HepG2 (cell line): ENCODE results near the gene DTNB. TPM values are rescaled to one million over a fixed set of nuclear protein-coding genes. Genes with fewer than 3 reads are reported as not detected.

ENCODE experiments used
- ATAC-seq: fragments of 200-7000 bp; cut with Tn5 transposase; 3 replicates; pipeline ENCODE4 v1.9.1; 2020; ENCODE audit warnings: mild to moderate bottlenecking, moderate library complexity
- BruUV-seq: library from RNA; stranded (reverse); fragments of 400-500 nt; replicated peaks from 2 replicates; lab custom pipeline; 2021; lab: Mats Ljungman, UMichigan
- CTCF ChIA-PET: fragments of 300-600 bp; formaldehyde crosslinking; extraction: SDS; loops from one replicate; lab custom pipeline; 2021; ENCODE audit warnings: low total read pairs, inconsistent platforms, low intra/inter-chr PET ratio; lab: Yijun Ruan, JAX
- POLR2A ChIA-PET: fragments of 350-600 bp; sonication (Branson Sonifier 250); formaldehyde crosslinking; loops from one replicate; lab custom pipeline; 2020; ENCODE audit warnings: antibody characterized with exemption, inconsistent platforms; lab: Yijun Ruan, JAX
- DNase-seq: peaks from one replicate; pipeline ENCODE4 v3.0.0-alpha.2; 2015; ENCODE audit warnings: low spot score
- FAIRE-seq: peaks from 3 replicates; lab custom pipeline; 2011; peaks lifted over from hg19 to GRCh38; lab: Jason Lieb, UNC
- H2AFZ ChIP-seq: one replicate; pipeline ENCODE4 v1.6.1; 2011; ENCODE audit warnings: low read length, inconsistent platforms
- H3K27ac ChIP-seq: fragments of 300-600 bp; 3 replicates; pipeline ENCODE4 v1.8.0; 2011; ENCODE audit warnings: mixed run types, mild to moderate bottlenecking, mixed read lengths, low read length, inconsistent platforms; ENCODE audit not compliant: insufficient read depth; ENCODE audit errors: extremely low read length
- H3K27me3 ChIP-seq, 2 experiments: fragments of 200-600 bp in 1 of 2; 2 replicates in 1 of 2; 3 replicates in 1 of 2; pipeline versions ENCODE4 v1.6.0 to v1.8.0; 2011; ENCODE audit warnings: low read length in 2 of 2, mild to moderate bottlenecking in 2 of 2, moderate library complexity in 2 of 2, inconsistent platforms in 1 of 2; ENCODE audit not compliant: insufficient read depth in 2 of 2, control insufficient read depth in 1 of 2
- H3K36me3 ChIP-seq, 2 experiments: fragments of 200-600 bp in 1 of 2; replicated peaks in 1 of 2; 2 replicates in 1 of 2; 3 replicates in 1 of 2; pipeline versions ENCODE4 v1.5.1 to v1.8.0; 2011; ENCODE audit warnings: low read length in 2 of 2, inconsistent platforms in 1 of 2; ENCODE audit not compliant: insufficient read depth in 2 of 2, control insufficient read depth in 1 of 2
- H3K4me1 ChIP-seq: 2 replicates; pipeline ENCODE4 v1.5.1; 2012; ENCODE audit warnings: low read length, inconsistent platforms; ENCODE audit not compliant: insufficient read depth
- H3K4me2 ChIP-seq: 2 replicates; pipeline ENCODE4 v1.6.0; 2011; ENCODE audit warnings: low read depth, low read length, inconsistent platforms
- H3K4me3 ChIP-seq, 3 experiments: fragments of 200-600 bp in 1 of 3; sonication (generic), shearing (Covaris generic) in 1 of 3; replicated peaks in 1 of 3; 2 replicates each; pipeline ENCODE4 v1.5.1; 2011 to 2016; ENCODE audit warnings: low read length in 3 of 3, inconsistent platforms in 2 of 3, low read depth in 2 of 3, mild to moderate bottlenecking in 2 of 3, control low read depth in 1 of 3, mixed read lengths in 1 of 3; ENCODE audit not compliant: insufficient read depth in 1 of 3
- H3K79me2 ChIP-seq: one replicate; pipeline ENCODE4 v1.6.1; 2011; ENCODE audit warnings: low read length, inconsistent platforms; ENCODE audit not compliant: insufficient read depth
- H3K9ac ChIP-seq: 2 replicates; pipeline ENCODE4 v1.6.0; 2011; ENCODE audit warnings: mild to moderate bottlenecking, low read depth, low read length, inconsistent platforms; ENCODE audit not compliant: insufficient read depth
- H3K9me3 ChIP-seq: 2 replicates; pipeline ENCODE4 v1.5.1; 2012; ENCODE audit warnings: mild to moderate bottlenecking, low read length
- H4K20me1 ChIP-seq: 2 replicates; pipeline ENCODE4 v1.6.0; 2011; ENCODE audit warnings: inconsistent platforms, mild to moderate bottlenecking, low read length, moderate library complexity; ENCODE audit not compliant: insufficient read depth
- CEBPG ChIP-seq: IDR thresholded peaks from 2 replicates; pipeline ENCODE4 v1.6.1; 2016
- GMEB1 ChIP-seq: sonication (generic); formaldehyde crosslinking; IDR thresholded peaks from 2 replicates; pipeline ENCODE4 v1.5.1; 2020; ENCODE audit warnings: missing genetic modification reagents, mild to moderate bottlenecking, borderline replicate concordance
- GTF3A ChIP-seq: sonication (generic); formaldehyde crosslinking; conservative IDR thresholded peaks from 2 replicates; pipeline ENCODE4 v1.4.0; 2020; ENCODE audit warnings: mild to moderate bottlenecking, missing genetic modification reagents
- IRF2 ChIP-seq: IDR thresholded peaks from 2 replicates; pipeline ENCODE4 v1.6.1; 2018; ENCODE audit warnings: missing genetic modification reagents, missing compliant biosample characterization
- MLXIP ChIP-seq: sonication (generic); formaldehyde crosslinking; IDR thresholded peaks from 2 replicates; pipeline ENCODE4 v1.9.0; 2021; ENCODE audit warnings: missing genetic modification reagents, borderline replicate concordance
- NCOR1 ChIP-seq: fragments of 200-600 bp; sonication (generic); IDR thresholded peaks from 2 replicates; pipeline ENCODE4 v1.7.0; 2017; ENCODE audit warnings: antibody characterized with exemption, low read length, borderline replicate concordance
- NR2C2 ChIP-seq: sonication (generic); formaldehyde crosslinking; IDR thresholded peaks from 2 replicates; pipeline ENCODE4 v1.4.0; 2020; ENCODE audit warnings: missing genetic modification reagents, mild to moderate bottlenecking, moderate library complexity, borderline replicate concordance
- PHF5A ChIP-seq: IDR thresholded peaks from one replicate; pipeline ENCODE4 v1.6.1; 2018; ENCODE audit warnings: low read depth, missing genetic modification reagents; ENCODE audit not compliant: unreplicated experiment
- PITX1 ChIP-seq: sonication (generic); formaldehyde crosslinking; IDR thresholded peaks from 2 replicates; pipeline ENCODE4 v1.5.1; 2020; ENCODE audit warnings: mild to moderate bottlenecking, missing genetic modification reagents
- RORA ChIP-seq: sonication (generic); formaldehyde crosslinking; IDR thresholded peaks from 2 replicates; pipeline ENCODE4 v1.5.0; 2020; ENCODE audit warnings: mild to moderate bottlenecking, missing genetic modification reagents, moderate library complexity
- SATB2 ChIP-seq: sonication (generic); formaldehyde crosslinking; IDR thresholded peaks from 2 replicates; pipeline ENCODE4 v1.5.0; 2020; ENCODE audit warnings: missing genetic modification reagents
- SP140L ChIP-seq: sonication (generic); formaldehyde crosslinking; IDR thresholded peaks from 2 replicates; pipeline ENCODE4 v1.4.0; 2020; ENCODE audit warnings: missing genetic modification reagents, borderline replicate concordance
- TSC22D2 ChIP-seq: sonication (generic); formaldehyde crosslinking; IDR thresholded peaks from 2 replicates; pipeline ENCODE4 v1.5.1; 2020; ENCODE audit warnings: missing genetic modification reagents, mild to moderate bottlenecking, borderline replicate concordance
- WGBS: methylation state at CpG from one replicate; pipeline ENCODE4 v1.1.6; 2017; ENCODE audit warnings: low lambda C conversion rate; 5-methylcytosine and 5-hydroxymethylcytosine counted together
- in situ Hi-C: cut with HindIII; loops from 2 replicates; pipeline ENCODE4 v1.10.0; 2017; ENCODE audit warnings: low pct_unique_long_range_greater_than_20kb; ENCODE audit not compliant: extremely low pct_ligation_motif_present
- intact Hi-C: fragments of 100-400 bp; cut with micrococcal nuclease; formaldehyde crosslinking; loops from one replicate; pipeline ENCODE4 v1.10.0; 2022; ENCODE audit not compliant: unreplicated experiment
- polyA plus RNA-seq, 8 experiments: library from polyadenylated mRNA; depleted of rRNA in 3 of 8; stranded (reverse) in 7 of 8; unstranded in 1 of 8; fragments of >200 nt; fragmentation: Illumina TruSeq in 4 of 8; extraction: Trizol in 4 of 8; gene quantifications; 2 replicates each; pipeline versions ENCODE4 v1.2.1 to v1.2.3, GENCODE V29; 2011 to 2016; ENCODE audit warnings: low read depth in 4 of 8, missing spikeins in 1 of 8, mixed read lengths in 1 of 8; ENCODE audit not compliant: insufficient read depth in 1 of 8
- total RNA-seq, 5 experiments: library from RNA; depleted of rRNA; stranded (reverse); fragments of >200 nt; fragmentation: Illumina TruSeq; extraction: Trizol; gene quantifications; 2 replicates each; pipeline ENCODE4 v1.2.3, GENCODE V29; 2016; ENCODE audit warnings: low read depth in 1 of 5

The DTNB gene
- total and polyA plus RNA-seq, 2 of the 13 experiments (the other 11 are each of a cell fraction or from before 2014, with no cell fraction given) = 14.4 to 23.9 TPM

GRCh38 chr2:25590921-25591505 lies 82.4 kb downstream of the DTNB start:
- TF ChIP-seq NCOR1 = no peak
- TF ChIP-seq RORA = no peak
- no peak for TF ChIP-seq PHF5A (CRISPR knock-in tag)
- TF ChIP-seq NR2C2 = no peak
- H3K79me2 ChIP-seq = no peaks in the 10 kb centered on the region
- H3K36me3 ChIP-seq = no peaks in the 10 kb centered on the region
- H3K4me2 ChIP-seq = no peak overlapping the region
- no peaks in the 10 kb centered on the region for H3K27me3 ChIP-seq
- no peak for DNase-seq
- H3K9ac ChIP-seq = no peak overlapping the region
- ChIA-PET CTCF (no interaction called here), POLR2A (no interaction called here)
- no peaks in the 10 kb centered on the region for H3K9me3 ChIP-seq
- intact Hi-C loops (no loop called here), in situ Hi-C loops (no loop called here)
- ATAC-seq = no peak; the same call in 1 of the 3 replicates
- no peaks in the 10 kb centered on the region for H4K20me1 ChIP-seq
- no peak overlapping the region for H2AFZ ChIP-seq
- no peak overlapping the region for H3K4me3 ChIP-seq
- H3K27ac ChIP-seq = no peak overlapping the region
- WGBS = 94% methylated on average over 9 of the region's 15 CpGs
- no TSS peak for BruUV-seq
- no peaks in the 10 kb centered on the region for H3K4me1 ChIP-seq
- FAIRE-seq = no peak

- Histone ChIP-seq H3K27ac (no peak overlapping the region), H3K4me1 (no peaks in the 10 kb centered on the region), H3K27me3 (no peaks in the 10 kb centered on the region), H3K9me3 (no peaks in the 10 kb centered on the region), H3K4me3 (no peak overlapping the region), H3K79me2 (no peaks in the 10 kb centered on the region), H3K9ac (no peak overlapping the region), H2AFZ (no peak overlapping the region), H4K20me1 (no peaks in the 10 kb centered on the region), H3K4me2 (no peak overlapping the region), H3K36me3 (no peaks in the 10 kb centered on the region)
- TF ChIP-seq GMEB1 (CRISPR knock-in tag) (no peak), CEBPG (CRISPR knock-in tag) (no peak), IRF2 (CRISPR knock-in tag) (no peak), MLXIP (CRISPR knock-in tag) (no peak), SATB2 (CRISPR knock-in tag) (no peak), SP140L (CRISPR knock-in tag) (no peak), GTF3A (CRISPR knock-in tag) (no peak), PITX1 (no peak), TSC22D2 (no peak)
- WGBS = 97% methylated on average over 10 of the region's 13 CpGs
- no peak for DNase-seq
- FAIRE-seq = no peak
- no peak; the same call in 1 of the 3 replicates for ATAC-seq
- CTCF ChIA-PET = no interaction called here
- in situ Hi-C loops (no loop called here), intact Hi-C loops (no loop called here)
- BruUV-seq = no TSS peak
- POLR2A ChIA-PET = no interaction called here
Measured at GRCh38 chr2:25589676-25590205, 83.6 kb downstream of the DTNB start.
